Measurements from ENCODE around the gene GRIP1. TPM values are rescaled to one million over a fixed set of nuclear protein-coding genes. Genes with fewer than 3 reads are reported as not detected.
A peak's percentile ranks its signal among the peaks of the same experiment; 100 is the strongest.

GRIP1 gene
- total and polyA plus RNA-seq, 2 experiments from 2014 or later = 5.1 to 13.7 TPM

DNA sequence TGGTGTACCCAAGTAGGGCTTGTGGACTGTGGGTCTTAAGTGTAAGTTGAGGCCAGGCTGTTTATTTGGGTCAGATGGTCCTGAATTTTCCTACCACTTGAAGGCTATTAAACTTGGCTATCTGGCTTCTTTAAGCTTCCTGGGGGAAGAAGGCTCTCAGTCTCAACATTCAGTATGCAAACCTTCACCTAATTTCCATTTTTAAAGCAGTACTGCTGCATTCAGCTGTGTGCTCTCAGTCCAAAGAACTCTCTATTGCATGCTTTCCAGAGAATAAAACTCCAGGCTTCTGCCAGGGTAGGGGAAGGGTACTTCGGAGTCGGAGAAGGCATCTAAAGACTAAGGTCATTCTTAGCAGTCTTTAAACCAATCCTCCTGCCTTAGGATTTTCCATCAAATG is 252.2 kb downstream of the GRIP1 start:
- H3K36me3 ChIP-seq (ENCODE audit: insufficient read depth) = no peaks in the 10 kb centered on the region
- DNase-seq (ENCODE audit: low spot score) (peak; percentile 29), ATAC-seq (peak; percentile 70)
- peaks cover 20% of the 10 kb centered on the region; the same call in 2 of the 3 replicates for H3K36me3 Mint-ChIP-seq (ENCODE audit: low read depth)
- TF ChIP-seq, protein P1, sequence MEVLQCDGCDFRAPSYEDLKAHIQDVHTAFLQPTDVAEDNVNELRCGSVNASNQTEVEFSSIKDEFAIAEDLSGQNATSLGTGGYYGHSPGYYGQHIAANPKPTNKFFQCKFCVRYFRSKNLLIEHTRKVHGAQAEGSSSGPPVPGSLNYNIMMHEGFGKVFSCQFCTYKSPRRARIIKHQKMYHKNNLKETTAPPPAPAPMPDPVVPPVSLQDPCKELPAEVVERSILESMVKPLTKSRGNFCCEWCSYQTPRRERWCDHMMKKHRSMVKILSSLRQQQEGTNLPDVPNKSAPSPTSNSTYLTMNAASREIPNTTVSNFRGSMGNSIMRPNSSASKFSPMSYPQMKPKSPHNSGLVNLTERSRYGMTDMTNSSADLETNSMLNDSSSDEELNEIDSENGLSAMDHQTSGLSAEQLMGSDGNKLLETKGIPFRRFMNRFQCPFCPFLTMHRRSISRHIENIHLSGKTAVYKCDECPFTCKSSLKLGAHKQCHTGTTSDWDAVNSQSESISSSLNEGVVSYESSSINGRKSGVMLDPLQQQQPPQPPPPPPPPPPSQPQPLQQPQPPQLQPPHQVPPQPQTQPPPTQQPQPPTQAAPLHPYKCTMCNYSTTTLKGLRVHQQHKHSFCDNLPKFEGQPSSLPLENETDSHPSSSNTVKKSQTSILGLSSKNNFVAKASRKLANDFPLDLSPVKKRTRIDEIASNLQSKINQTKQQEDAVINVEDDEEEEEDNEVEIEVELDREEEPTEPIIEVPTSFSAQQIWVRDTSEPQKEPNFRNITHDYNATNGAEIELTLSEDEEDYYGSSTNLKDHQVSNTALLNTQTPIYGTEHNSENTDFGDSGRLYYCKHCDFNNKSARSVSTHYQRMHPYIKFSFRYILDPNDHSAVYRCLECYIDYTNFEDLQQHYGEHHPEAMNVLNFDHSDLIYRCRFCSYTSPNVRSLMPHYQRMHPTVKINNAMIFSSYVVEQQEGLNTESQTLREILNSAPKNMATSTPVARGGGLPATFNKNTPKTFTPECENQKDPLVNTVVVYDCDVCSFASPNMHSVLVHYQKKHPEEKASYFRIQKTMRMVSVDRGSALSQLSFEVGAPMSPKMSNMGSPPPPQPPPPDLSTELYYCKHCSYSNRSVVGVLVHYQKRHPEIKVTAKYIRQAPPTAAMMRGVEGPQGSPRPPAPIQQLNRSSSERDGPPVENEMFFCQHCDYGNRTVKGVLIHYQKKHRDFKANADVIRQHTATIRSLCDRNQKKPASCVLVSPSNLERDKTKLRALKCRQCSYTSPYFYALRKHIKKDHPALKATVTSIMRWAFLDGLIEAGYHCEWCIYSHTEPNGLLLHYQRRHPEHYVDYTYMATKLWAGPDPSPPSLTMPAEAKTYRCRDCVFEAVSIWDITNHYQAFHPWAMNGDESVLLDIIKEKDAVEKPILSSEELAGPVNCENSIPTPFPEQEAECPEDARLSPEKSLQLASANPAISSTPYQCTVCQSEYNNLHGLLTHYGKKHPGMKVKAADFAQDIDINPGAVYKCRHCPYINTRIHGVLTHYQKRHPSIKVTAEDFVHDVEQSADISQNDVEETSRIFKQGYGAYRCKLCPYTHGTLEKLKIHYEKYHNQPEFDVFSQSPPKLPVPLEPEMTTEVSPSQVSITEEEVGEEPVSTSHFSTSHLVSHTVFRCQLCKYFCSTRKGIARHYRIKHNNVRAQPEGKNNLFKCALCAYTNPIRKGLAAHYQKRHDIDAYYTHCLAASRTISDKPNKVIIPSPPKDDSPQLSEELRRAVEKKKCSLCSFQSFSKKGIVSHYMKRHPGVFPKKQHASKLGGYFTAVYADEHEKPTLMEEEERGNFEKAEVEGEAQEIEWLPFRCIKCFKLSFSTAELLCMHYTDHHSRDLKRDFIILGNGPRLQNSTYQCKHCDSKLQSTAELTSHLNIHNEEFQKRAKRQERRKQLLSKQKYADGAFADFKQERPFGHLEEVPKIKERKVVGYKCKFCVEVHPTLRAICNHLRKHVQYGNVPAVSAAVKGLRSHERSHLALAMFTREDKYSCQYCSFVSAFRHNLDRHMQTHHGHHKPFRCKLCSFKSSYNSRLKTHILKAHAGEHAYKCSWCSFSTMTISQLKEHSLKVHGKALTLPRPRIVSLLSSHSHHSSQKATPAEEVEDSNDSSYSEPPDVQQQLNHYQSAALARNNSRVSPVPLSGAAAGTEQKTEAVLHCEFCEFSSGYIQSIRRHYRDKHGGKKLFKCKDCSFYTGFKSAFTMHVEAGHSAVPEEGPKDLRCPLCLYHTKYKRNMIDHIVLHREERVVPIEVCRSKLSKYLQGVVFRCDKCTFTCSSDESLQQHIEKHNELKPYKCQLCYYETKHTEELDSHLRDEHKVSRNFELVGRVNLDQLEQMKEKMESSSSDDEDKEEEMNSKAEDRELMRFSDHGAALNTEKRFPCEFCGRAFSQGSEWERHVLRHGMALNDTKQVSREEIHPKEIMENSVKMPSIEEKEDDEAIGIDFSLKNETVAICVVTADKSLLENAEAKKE (CRISPR knock-in tag; IDR thresholded peaks at IDR 0.05) = peak; percentile 37; the same call in 1 of the 2 replicates
- TF ChIP-seq POLR2AphosphoS5 (IDR thresholded peaks at IDR 0.05; ENCODE audit: low read depth) = no peak
- no peaks in the 10 kb centered on the region for H3K9me2 ChIP-seq (ENCODE audit: insufficient read depth)
- peak overlapping the region; percentile 56 for H3K4me2 ChIP-seq
- peaks cover 34% of the 10 kb centered on the region for H3K4me1 Mint-ChIP-seq
- no peaks in the 10 kb centered on the region for H3K79me2 ChIP-seq (replicated peaks; ENCODE audit: insufficient read depth)
- peak overlapping the region; percentile 61 for H3K27ac ChIP-seq (ENCODE audit: low read depth)
- H3K9me3 Mint-ChIP-seq = peaks cover 14% of the 10 kb centered on the region
- no peak overlapping the region for H3K4me3 Mint-ChIP-seq
- H3K27ac Mint-ChIP-seq = peak overlapping the region; percentile 54
- H3K27me3 Mint-ChIP-seq (ENCODE audit: insufficient read depth, low read depth, poor library complexity) = no peaks in the 10 kb centered on the region
- peaks cover 26% of the 10 kb centered on the region for H3K4me1 ChIP-seq (ENCODE audit: insufficient read depth)
- no peaks in the 10 kb centered on the region for H3K27me3 ChIP-seq (ENCODE audit: insufficient read depth)
- H3K4me3 ChIP-seq = peak overlapping the region; percentile 14; the same call in 1 of the 2 replicates
- no peak overlapping the region for H2AFZ ChIP-seq
- no peaks in the 10 kb centered on the region for H3F3A ChIP-seq (replicated peaks; ENCODE audit: low read depth)
- H4K20me1 ChIP-seq (replicated peaks; ENCODE audit: insufficient read depth) = no peaks in the 10 kb centered on the region

DNA sequence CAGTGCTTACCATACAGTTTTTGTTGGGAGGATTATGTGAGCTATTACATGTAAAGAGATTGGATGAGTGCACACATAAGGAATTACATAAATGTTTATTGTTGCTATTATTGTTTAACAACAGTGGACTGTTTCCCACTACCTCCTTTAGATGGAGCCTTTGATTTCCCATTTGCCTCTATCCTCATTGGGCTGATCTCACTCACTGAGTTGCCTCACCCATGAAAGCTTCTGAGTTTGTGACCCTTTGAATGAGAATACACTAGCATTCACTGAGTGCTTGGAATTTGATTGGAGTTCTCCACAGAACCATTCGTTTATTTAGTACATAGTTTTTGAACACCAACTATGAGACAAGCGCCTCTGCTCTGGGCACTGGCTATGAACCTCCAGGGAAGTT is 255.6 kb downstream of the GRIP1 start:
- H3K4me3 ChIP-seq = no peak overlapping the region
- no peaks in the 10 kb centered on the region for H3K36me3 ChIP-seq (ENCODE audit: insufficient read depth)
- H3K79me2 ChIP-seq (replicated peaks; ENCODE audit: insufficient read depth) = no peaks in the 10 kb centered on the region
- H4K20me1 ChIP-seq (replicated peaks; ENCODE audit: insufficient read depth) = no peaks in the 10 kb centered on the region
- no peaks in the 10 kb centered on the region for H3F3A ChIP-seq (replicated peaks; ENCODE audit: low read depth)
- DNase-seq (ENCODE audit: low spot score) = peak; percentile 39
- Mint-ChIP-seq H3K4me1 (peaks cover 27% of the 10 kb centered on the region), H3K4me3 (no peak overlapping the region), H3K27me3 (ENCODE audit: insufficient read depth, low read depth, poor library complexity) (no peaks in the 10 kb centered on the region), H3K9me3 (peaks cover 14% of the 10 kb centered on the region), H3K27ac (no peak overlapping the region), H3K36me3 (ENCODE audit: low read depth) (peaks cover 20% of the 10 kb centered on the region; the same call in 2 of the 3 replicates)
- H3K9me2 ChIP-seq (ENCODE audit: insufficient read depth) = no peaks in the 10 kb centered on the region
- no peak overlapping the region for H3K4me2 ChIP-seq
- no peak for ATAC-seq
- no peak overlapping the region for H3K27ac ChIP-seq (ENCODE audit: low read depth)
- H3K27me3 ChIP-seq (ENCODE audit: insufficient read depth) = no peaks in the 10 kb centered on the region
- peaks cover 26% of the 10 kb centered on the region for H3K4me1 ChIP-seq (ENCODE audit: insufficient read depth)
- no peak for TF ChIP-seq STAT1 (IDR thresholded peaks at IDR 0.05; ENCODE audit: unreplicated experiment)
- TF ChIP-seq, protein P2, sequence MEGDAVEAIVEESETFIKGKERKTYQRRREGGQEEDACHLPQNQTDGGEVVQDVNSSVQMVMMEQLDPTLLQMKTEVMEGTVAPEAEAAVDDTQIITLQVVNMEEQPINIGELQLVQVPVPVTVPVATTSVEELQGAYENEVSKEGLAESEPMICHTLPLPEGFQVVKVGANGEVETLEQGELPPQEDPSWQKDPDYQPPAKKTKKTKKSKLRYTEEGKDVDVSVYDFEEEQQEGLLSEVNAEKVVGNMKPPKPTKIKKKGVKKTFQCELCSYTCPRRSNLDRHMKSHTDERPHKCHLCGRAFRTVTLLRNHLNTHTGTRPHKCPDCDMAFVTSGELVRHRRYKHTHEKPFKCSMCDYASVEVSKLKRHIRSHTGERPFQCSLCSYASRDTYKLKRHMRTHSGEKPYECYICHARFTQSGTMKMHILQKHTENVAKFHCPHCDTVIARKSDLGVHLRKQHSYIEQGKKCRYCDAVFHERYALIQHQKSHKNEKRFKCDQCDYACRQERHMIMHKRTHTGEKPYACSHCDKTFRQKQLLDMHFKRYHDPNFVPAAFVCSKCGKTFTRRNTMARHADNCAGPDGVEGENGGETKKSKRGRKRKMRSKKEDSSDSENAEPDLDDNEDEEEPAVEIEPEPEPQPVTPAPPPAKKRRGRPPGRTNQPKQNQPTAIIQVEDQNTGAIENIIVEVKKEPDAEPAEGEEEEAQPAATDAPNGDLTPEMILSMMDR (conservative IDR thresholded peaks at IDR 0.05; ENCODE audit: low read depth in 2 of 2) = peak in 1 of 2 experiments; percentile 49; a peak in 2 of 4 replicates
- H2AFZ ChIP-seq = no peak overlapping the region
